Astrocyte of the cerebellum (primary cell): Measurements from ENCODE around the gene MTUS2.

Source experiments
- DNase-seq: peaks from one replicate; pipeline ENCODE4 v3.0.0-alpha.2; 2011; ENCODE audit warnings: low read depth
- H3K4me3 ChIP-seq: 2 replicates; pipeline ENCODE4 v1.5.1; 2011; ENCODE audit warnings: mild to moderate bottlenecking, low read depth, low read length, moderate library complexity
- CTCF ChIP-seq: IDR thresholded peaks from 2 replicates; pipeline ENCODE4 v1.5.1; 2012; ENCODE audit warnings: low read length, low read depth, moderate library complexity, mild to moderate bottlenecking; ENCODE audit errors: missing control alignments
- in situ Hi-C: cut with HindIII; loops from 2 replicates; pipeline ENCODE4 v1.10.0; 2017; ENCODE audit warnings: low sequenced_read_pairs

The MTUS2 gene

GRCh38 chr13:29020314-29020713, 200.2 kb downstream of the MTUS2 start:
- no peak for TF ChIP-seq CTCF
- no peak overlapping the region for H3K4me3 ChIP-seq
- in situ Hi-C loops, result no loop called here
- no peak for DNase-seq

GRCh38 chr13:29021311-29021710, 201.2 kb downstream of the MTUS2 start:
- no peak for TF ChIP-seq CTCF
- no peak for DNase-seq
- in situ Hi-C loops, result no loop called here
- no peak overlapping the region for H3K4me3 ChIP-seq

- no peak for DNase-seq
- TF ChIP-seq CTCF, result no peak
- in situ Hi-C loops, result no loop called here
- no peak overlapping the region for H3K4me3 ChIP-seq
Observed at GRCh38 chr13:29021717-29022116, 201.6 kb downstream of the MTUS2 start.

GRCh38 chr13:29022410-29022809, 202.3 kb downstream of the MTUS2 start:
- no peak overlapping the region for H3K4me3 ChIP-seq
- no peak for TF ChIP-seq CTCF

GRCh38 chr13:29022968-29023367, 202.8 kb downstream of the MTUS2 start:
- H3K4me3 ChIP-seq, result no peak overlapping the region
- TF ChIP-seq CTCF, result no peak
- DNase-seq, result no peak
- in situ Hi-C loops, result no loop called here

More at GRCh38 chr13:29022410-29022809, 202.3 kb downstream of the MTUS2 start:
- DNase-seq, result no peak
- in situ Hi-C loops, result no loop called here

GRCh38 chr13:29024783-29025182, 204.6 kb downstream of the MTUS2 start:
- DNase-seq, result no peak
- in situ Hi-C loops, result no loop called here

More at GRCh38 chr13:29024783-29025182, 204.6 kb downstream of the MTUS2 start:
- H3K4me3 ChIP-seq, result no peak overlapping the region
- no peak for TF ChIP-seq CTCF
